HK-2 (cell line): ENCODE data around the gene ABTB2.
A peak's percentile ranks its signal among the peaks of the same experiment; 100 is the strongest.
"Not testable (repeated sequence)": the region's sequence is repeated elsewhere in the genome, so short reads cannot be mapped to it uniquely, and the experiment has no call there.

Experiments used
- DNase-seq: peaks from one replicate; pipeline ENCODE4 v3.0.0-alpha.2; 2018; ENCODE audit not compliant: unreplicated experiment

ABTB2 gene

GRCh38 chr11:34357701-34358257 is at the start of gene ABTB2:
TSS of gene ABTB2 (minus strand) at chr11:34358010.
- peak; percentile 94 for DNase-seq

GRCh38 chr11:34407121-34407813 is 49.5 kb upstream of the ABTB2 start:
- no peak for DNase-seq

GRCh38 chr11:34406413-34406812 is 48.6 kb upstream of the ABTB2 start:
- DNase-seq, result no peak

GRCh38 chr11:34405079-34405858 is 47.5 kb upstream of the ABTB2 start:
- no peak for DNase-seq

GRCh38 chr11:34404280-34404679 is 46.5 kb upstream of the ABTB2 start:
- no peak for DNase-seq

GRCh38 chr11:34403431-34403830 is 45.6 kb upstream of the ABTB2 start:
- no peak for DNase-seq

GRCh38 chr11:34397811-34398210 is 40.0 kb upstream of the ABTB2 start:
- DNase-seq, result no peak

- no peak for DNase-seq
Observed at GRCh38 chr11:34397120-34397519, 39.3 kb upstream of the ABTB2 start.

GRCh38 chr11:34395916-34396550 is 38.2 kb upstream of the ABTB2 start:
- no peak for DNase-seq

- no peak for DNase-seq
Observed at GRCh38 chr11:34394771-34395300, 37.0 kb upstream of the ABTB2 start.

- no peak for DNase-seq
Observed at GRCh38 chr11:34387653-34388052, 29.8 kb upstream of the ABTB2 start.

- DNase-seq, result not testable (repeated sequence)
Observed at GRCh38 chr11:34386356-34386755, 28.5 kb upstream of the ABTB2 start.

GRCh38 chr11:34382532-34383276 is 24.9 kb upstream of the ABTB2 start:
- no peak for DNase-seq

- DNase-seq, result no peak
Observed at GRCh38 chr11:34381775-34382174, 24.0 kb upstream of the ABTB2 start.

- no peak for DNase-seq
Observed at GRCh38 chr11:34380696-34381095, 22.9 kb upstream of the ABTB2 start.

- no peak for DNase-seq
Observed at GRCh38 chr11:34379539-34379938, 21.7 kb upstream of the ABTB2 start.

- DNase-seq, result no peak
Observed at GRCh38 chr11:34379079-34379478, 21.3 kb upstream of the ABTB2 start.

GRCh38 chr11:34373727-34374126 is 15.9 kb upstream of the ABTB2 start:
- DNase-seq, result no peak

- no peak for DNase-seq
Observed at GRCh38 chr11:34366522-34366921, 8.7 kb upstream of the ABTB2 start.

- DNase-seq, result no peak
Observed at GRCh38 chr11:34364102-34364501, 6.3 kb upstream of the ABTB2 start.

GRCh38 chr11:34363363-34364084 is 5.7 kb upstream of the ABTB2 start:
- no peak for DNase-seq
